ENCODE results near the gene FOS. TPM values are rescaled to one million over a fixed set of nuclear protein-coding genes. Genes with fewer than 3 reads are reported as not detected.
A peak's percentile ranks its signal among the peaks of the same experiment; 100 is the strongest.
"Not testable (repeated sequence)": the region's sequence is repeated elsewhere in the genome, so short reads cannot be mapped to it uniquely, and the experiment has no call there.

Gene FOS
- total RNA-seq, 1 experiment from 2014 or later = 7.9 TPM

DNA sequence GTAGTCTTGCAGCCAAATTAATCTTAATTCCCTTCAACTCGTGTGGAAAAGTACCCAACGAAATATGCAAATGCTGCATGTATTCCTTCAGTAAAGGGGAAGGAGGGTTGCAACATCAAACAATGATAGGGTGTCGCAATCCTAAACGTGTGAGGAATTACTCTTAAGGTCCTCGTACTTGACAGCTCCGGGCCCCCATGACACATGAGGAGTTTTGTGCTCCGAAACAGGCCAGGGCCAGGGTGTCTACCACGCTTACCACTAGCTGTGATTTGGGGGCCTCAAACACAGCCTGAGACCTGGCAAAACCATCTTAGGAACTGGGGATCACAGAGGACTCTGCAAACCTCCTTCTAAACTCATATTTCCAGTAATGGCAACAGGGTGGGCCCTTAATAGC is 20.4 kb downstream of the FOS start:
- H3K36me3 ChIP-seq = no peaks in the 10 kb centered on the region
- H3K4me1 ChIP-seq (replicated peaks) = peaks cover 15% of the 10 kb centered on the region
- H3K4me3 ChIP-seq = no peak overlapping the region
- H3K27me3 ChIP-seq (replicated peaks) = no peaks in the 10 kb centered on the region
- DNase-seq (ENCODE audit: low read depth in 1 of 2, low spot score in 2 of 2) = no peak
- no peaks in the 10 kb centered on the region for H3K9me3 ChIP-seq (replicated peaks)
- H3K27ac ChIP-seq = no peak overlapping the region

DNA sequence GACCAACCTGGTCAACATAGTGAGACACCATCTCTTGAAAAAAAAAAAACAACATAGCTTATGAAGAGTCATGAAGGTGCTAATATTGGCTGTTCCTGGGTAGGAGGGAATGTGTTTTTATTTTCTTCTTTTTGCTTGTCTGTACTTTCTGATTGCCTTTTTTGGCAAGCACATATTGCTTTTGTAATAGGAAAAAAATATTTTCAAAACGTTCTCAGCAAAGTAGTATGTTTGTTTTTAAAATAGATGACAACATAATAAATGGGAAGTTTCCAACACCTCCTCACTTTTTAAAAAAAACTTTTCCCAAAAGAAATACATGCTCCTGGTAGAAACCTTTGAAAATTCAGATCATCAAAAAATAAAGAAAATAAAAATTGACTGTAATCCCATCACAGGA is 20.9 kb downstream of the FOS start:
- no peak for DNase-seq (ENCODE audit: low read depth in 1 of 2, low spot score in 2 of 2)
- Histone ChIP-seq H3K4me3 (no peak overlapping the region), H3K27ac (no peak overlapping the region), H3K4me1 (replicated peaks) (peaks cover 13% of the 10 kb centered on the region), H3K9me3 (replicated peaks) (no peaks in the 10 kb centered on the region), H3K27me3 (replicated peaks) (no peaks in the 10 kb centered on the region), H3K36me3 (no peaks in the 10 kb centered on the region)

DNA sequence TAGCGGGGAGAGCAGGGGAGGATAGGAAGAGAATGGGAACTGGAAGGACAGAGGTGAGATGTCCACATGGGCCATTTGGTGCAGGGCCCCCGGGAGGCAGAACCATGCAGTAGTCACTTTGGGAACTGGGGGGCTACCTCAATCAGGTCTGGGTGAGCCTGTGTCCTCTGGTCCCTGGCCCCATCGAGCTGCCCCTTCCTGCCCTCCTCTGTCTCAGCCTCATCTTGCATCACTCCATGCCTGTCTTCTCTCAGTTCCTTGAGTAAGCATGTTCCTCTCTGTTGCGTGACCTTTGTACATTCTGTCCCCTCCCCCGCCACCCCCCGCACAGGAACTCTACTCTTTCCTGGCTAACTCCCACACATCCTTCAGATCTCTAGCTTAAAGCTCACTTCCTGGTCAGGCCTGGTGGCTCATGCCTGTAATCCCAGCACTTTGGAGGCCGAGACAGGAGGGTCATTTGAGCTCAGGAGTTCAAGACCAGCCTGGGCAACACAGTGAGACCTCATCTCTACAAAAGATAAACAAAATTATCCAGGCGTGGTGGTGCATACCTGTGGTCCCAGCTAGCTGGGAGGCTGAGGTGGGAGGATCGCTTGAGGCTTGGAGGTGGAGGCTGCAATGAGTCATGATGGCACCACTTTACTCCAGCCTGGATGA is 23.2 kb downstream of the FOS start:
- no peak for DNase-seq (ENCODE audit: low read depth in 1 of 2, low spot score in 2 of 2)
- Histone ChIP-seq H3K27ac (no peak overlapping the region), H3K4me3 (no peak overlapping the region), H3K36me3 (no peaks in the 10 kb centered on the region), H3K4me1 (replicated peaks) (no peaks in the 10 kb centered on the region), H3K27me3 (replicated peaks) (no peaks in the 10 kb centered on the region), H3K9me3 (replicated peaks) (no peaks in the 10 kb centered on the region)

DNA sequence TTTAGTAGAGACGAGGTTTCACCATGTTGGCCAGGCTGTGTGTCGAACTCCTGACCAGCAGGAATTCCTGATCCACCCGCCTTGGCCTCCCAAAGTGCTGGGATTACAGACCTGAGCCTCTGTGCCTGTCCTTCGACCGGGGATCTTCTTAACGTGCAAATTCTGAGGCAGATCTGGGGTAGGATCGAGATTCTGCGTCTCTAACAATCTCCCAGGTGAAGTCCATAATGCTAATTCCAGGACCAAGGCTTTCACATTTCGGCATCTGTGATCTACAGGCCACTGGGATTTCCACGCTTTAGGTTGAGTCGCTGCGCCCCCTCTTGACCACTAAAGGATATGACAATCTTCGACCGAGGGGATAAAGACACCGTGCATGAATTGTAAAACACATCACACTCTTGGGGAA is 24.8 kb downstream of the FOS start:
- H3K4me1 ChIP-seq (replicated peaks) = no peaks in the 10 kb centered on the region
- no peaks in the 10 kb centered on the region for H3K36me3 ChIP-seq
- H3K9me3 ChIP-seq (replicated peaks) = no peaks in the 10 kb centered on the region
- no peak overlapping the region for H3K27ac ChIP-seq
- H3K4me3 ChIP-seq = no peak overlapping the region
- H3K27me3 ChIP-seq (replicated peaks) = no peaks in the 10 kb centered on the region
- DNase-seq (ENCODE audit: low read depth in 1 of 2, low spot score in 2 of 2) = peak in 1 of 2 experiments; percentile 42

DNA sequence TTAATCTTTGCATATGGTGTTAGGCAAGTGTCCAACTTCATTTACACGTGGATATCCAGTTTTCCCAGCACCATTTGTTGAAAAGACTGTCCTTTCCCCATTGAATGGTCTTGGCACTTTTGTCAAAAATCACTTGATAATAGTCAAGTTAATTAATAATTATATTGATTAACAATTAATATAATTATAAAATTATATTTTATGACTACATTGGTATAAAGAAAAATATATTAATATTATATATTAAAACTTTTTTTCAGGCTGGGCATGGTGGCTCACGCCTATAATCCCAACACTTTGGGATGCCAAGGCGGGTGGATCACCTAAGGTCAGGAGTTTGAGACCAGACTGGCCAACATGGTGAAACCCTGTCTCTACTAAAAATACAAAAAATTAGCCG is 27.8 kb downstream of the FOS start:
- H3K4me1 ChIP-seq (replicated peaks) = peaks cover 11% of the 10 kb centered on the region
- H3K27ac ChIP-seq; H3K27me3 ChIP-seq (replicated peaks); DNase-seq (ENCODE audit: low read depth in 1 of 2, low spot score in 2 of 2); H3K36me3 ChIP-seq; H3K9me3 ChIP-seq (replicated peaks); H3K4me3 ChIP-seq: not testable (repeated sequence)

DNA sequence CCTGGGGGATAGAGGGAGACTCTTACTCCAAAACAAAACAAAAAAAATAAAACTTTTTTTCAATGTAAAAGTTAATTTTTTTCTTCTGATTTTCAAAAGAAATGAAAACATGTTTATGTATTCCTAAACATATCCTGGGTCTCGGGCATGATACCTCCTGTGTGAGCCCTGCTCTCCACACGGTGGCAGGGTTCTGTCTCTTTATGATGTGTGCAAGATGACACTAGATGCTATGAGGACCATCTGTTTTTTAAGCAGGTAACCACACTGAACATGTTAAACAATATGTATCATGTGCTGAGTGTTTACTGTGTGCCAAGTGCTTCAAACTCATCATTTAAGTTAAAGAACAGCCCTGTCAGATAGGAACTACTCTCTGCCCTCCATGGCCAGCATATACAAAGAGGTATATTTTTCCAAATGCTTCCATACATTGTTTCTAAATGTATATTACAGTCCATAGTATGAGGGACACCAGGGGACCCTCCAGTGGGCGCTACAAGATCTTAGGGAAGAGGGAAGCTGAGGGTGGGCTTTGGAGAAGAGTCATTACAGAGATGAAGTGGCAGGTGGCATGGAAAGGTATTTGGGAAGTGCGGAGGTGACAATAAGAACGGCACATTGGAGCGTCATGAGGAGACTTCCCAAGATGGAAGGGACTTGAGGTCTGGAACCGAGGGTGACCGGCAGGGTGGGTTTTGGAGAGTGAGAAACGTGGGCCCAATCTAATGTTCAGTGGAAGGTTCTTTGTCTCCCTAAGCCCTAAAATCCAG is 28.5 kb downstream of the FOS start:
- Histone ChIP-seq H3K27me3 (replicated peaks) (no peaks in the 10 kb centered on the region), H3K36me3 (no peaks in the 10 kb centered on the region), H3K9me3 (replicated peaks) (no peaks in the 10 kb centered on the region), H3K27ac (no peak overlapping the region), H3K4me3 (no peak overlapping the region), H3K4me1 (replicated peaks) (peaks cover 11% of the 10 kb centered on the region)
- DNase-seq (ENCODE audit: low read depth in 1 of 2, low spot score in 2 of 2) = no peak

DNA sequence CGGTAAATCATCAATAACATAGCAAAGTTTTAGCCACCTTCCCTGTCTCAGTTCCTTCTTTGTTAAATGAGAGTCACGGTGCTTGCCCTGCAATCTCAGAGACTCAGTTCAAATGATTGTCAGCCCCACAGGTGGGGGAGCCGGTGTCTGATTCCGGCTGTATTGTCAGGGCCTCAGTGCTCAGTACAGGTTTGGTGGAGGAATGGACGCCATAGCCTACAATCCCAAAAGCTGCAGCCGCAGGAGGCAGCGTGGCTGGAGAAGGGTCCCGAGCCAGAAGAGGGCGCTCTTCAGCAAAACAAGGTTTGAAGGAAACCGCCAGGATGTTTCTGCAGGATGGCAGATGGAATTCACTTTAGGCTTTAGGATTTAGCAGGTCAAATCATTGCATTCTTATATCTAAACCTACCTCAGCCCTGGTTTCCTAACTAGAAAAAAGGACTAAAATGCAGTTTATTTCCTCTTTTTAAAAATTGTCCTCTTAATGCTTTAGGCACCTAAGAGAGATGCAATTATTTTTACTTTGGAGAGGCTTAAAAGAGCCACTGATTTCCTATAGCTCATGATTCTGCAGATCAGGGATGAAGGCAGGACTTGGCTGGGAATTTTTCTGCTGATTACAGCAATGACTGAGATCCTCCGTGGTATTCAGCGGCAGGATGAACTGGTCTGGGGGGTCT is 29.2 kb downstream of the FOS start:
- no peaks in the 10 kb centered on the region for H3K36me3 ChIP-seq
- H3K9me3 ChIP-seq (replicated peaks) = no peaks in the 10 kb centered on the region
- DNase-seq (ENCODE audit: low read depth in 1 of 2, low spot score in 2 of 2) = peak; percentile 67 to 80
- H3K27ac ChIP-seq = no peak overlapping the region
- no peaks in the 10 kb centered on the region for H3K27me3 ChIP-seq (replicated peaks)
- peaks cover 11% of the 10 kb centered on the region for H3K4me1 ChIP-seq (replicated peaks)
- no peak overlapping the region for H3K4me3 ChIP-seq

DNA sequence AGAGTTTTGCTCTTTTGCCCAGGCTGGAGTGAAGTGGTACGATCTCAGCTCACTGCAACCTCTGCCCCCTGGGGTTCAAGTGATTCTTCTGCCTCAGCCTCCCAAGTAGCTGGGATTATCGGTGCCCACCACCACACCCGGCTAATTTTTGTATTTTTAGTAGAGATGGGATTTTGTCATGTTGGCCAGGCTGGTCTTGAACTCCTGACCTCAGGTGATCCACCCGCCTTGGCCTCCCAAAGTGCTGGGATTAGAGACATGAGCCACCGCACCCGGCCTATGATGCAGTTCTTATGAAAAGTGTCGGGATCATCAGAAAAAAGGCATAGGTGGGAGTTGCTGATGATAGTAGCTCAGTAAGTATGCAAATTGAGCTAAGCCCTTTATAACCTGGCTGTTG is 30.4 kb downstream of the FOS start:
- H3K27me3 ChIP-seq (replicated peaks); H3K9me3 ChIP-seq (replicated peaks); DNase-seq (ENCODE audit: low read depth in 1 of 2, low spot score in 2 of 2); H3K36me3 ChIP-seq; H3K4me3 ChIP-seq; H3K27ac ChIP-seq: not testable (repeated sequence)
- H3K4me1 ChIP-seq (replicated peaks) = peaks cover 11% of the 10 kb centered on the region

DNA sequence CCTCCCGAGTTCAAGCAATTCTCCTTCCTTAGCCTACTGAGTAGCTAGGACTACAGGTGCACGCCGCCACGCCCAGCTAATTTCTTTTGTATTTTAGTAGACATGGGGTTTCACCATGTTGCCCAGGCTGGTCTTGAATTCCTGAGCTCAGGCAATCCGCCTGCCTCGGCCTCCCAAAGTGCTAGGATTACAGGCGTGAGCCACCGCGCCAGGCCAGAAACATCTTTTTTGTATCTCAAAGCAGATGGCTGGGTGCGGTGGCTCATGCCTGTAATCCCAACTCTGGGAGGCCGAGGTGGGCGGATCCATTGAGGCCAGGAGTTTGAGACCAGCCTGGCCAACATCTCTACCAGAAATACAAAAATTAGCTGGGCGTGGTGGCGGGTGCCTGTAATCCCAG is 30.9 kb downstream of the FOS start:
- H3K9me3 ChIP-seq (replicated peaks); H3K27ac ChIP-seq; H3K27me3 ChIP-seq (replicated peaks); H3K36me3 ChIP-seq; DNase-seq (ENCODE audit: low read depth in 1 of 2, low spot score in 2 of 2); H3K4me3 ChIP-seq: not testable (repeated sequence)
- H3K4me1 ChIP-seq (replicated peaks) = peaks cover 11% of the 10 kb centered on the region

DNA sequence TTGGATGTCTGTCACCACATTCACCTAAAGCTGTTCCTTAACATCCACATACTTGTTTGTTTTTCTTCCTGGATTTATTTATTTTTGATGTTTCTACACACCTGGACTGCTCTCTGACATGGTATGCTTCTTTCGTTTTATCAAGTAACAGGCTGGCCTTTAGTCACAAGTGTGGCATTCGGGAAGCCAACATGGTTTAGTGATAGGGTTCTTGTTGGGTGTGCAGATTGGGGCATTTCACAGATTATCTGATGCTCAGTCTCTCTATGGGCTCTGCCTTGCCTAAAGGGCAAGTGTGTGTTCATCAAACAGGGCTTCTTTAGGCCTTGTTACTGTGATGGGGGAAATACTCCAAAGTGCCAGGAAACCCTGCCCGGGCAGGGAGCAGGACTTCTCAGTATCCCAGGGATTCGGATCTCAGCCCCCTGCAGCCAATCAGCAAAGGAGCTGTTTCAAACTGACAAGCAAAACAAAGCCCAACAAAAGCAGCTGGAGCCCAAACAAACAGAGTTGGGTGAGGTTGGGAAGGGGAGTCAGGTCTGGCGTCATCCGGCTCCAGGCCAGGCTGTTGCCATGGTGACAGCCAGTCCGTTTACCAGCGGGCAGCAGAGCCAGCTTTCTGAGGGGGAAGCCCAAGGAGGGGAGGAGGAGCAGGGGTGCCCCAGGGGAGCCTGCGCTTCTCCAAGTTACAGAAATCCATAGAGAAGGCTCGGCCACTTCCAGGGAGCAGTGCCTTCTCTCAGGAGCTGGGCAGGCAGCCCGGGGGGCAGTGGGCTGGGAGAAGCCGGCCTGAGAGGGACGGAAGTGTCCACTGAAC is 31.9 kb downstream of the FOS start:
- H3K36me3 ChIP-seq = no peaks in the 10 kb centered on the region
- no peaks in the 10 kb centered on the region for H3K9me3 ChIP-seq (replicated peaks)
- H3K27me3 ChIP-seq (replicated peaks) = no peaks in the 10 kb centered on the region
- no peak overlapping the region for H3K27ac ChIP-seq
- no peak overlapping the region for H3K4me3 ChIP-seq
- peaks cover 11% of the 10 kb centered on the region for H3K4me1 ChIP-seq (replicated peaks)
- DNase-seq (ENCODE audit: low read depth in 1 of 2, low spot score in 2 of 2) = peak; percentile 66 to 78

DNA sequence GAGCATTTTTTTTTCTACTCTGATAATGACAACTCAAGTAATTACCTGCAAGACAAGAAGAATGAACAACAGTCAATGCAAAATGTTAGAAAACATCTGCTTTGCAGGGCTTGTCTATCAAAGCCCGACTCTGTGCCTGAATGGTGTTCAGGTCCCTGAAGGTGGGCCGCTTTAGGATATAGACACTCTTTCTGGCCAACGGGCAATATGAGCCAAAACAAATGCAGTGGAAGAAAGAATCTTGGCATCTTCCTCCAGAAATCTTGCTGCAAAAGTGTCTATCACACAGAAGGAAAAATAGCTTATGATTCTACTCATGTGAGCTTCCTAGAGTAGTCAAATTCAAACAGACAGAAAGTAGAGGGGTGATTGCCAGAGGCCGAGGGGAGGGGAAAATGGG is 32.7 kb downstream of the FOS start:
- DNase-seq (ENCODE audit: low read depth in 1 of 2, low spot score in 2 of 2) = no peak
- Histone ChIP-seq H3K27ac (no peak overlapping the region), H3K27me3 (replicated peaks) (no peaks in the 10 kb centered on the region), H3K4me3 (no peak overlapping the region), H3K9me3 (replicated peaks) (no peaks in the 10 kb centered on the region), H3K4me1 (replicated peaks) (peaks cover 11% of the 10 kb centered on the region), H3K36me3 (no peaks in the 10 kb centered on the region)

DNA sequence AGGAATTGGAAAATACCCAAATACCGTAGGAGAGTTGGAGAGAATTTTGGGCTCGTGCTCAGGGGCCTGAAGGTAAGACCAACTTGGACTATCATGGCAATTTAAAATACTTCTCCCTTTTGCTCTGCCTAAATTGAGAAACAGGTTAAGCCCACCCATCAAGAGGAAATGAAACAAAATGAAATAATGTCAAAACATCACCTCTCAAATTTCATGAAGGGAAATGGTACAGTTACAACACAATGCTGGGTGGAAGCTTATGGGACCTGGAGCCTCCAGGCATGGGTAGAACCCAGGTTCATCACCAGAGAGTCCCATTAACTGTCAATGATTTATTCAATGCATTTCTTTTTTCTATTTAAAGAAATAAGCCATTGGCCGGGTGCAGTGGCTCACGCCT is 33.7 kb downstream of the FOS start:
- Histone ChIP-seq H3K9me3 (replicated peaks) (no peaks in the 10 kb centered on the region), H3K36me3 (no peaks in the 10 kb centered on the region), H3K4me3 (no peak overlapping the region), H3K27me3 (replicated peaks) (no peaks in the 10 kb centered on the region), H3K4me1 (replicated peaks) (peaks cover 11% of the 10 kb centered on the region), H3K27ac (no peak overlapping the region)
- DNase-seq (ENCODE audit: low read depth in 1 of 2, low spot score in 2 of 2) = no peak

DNA sequence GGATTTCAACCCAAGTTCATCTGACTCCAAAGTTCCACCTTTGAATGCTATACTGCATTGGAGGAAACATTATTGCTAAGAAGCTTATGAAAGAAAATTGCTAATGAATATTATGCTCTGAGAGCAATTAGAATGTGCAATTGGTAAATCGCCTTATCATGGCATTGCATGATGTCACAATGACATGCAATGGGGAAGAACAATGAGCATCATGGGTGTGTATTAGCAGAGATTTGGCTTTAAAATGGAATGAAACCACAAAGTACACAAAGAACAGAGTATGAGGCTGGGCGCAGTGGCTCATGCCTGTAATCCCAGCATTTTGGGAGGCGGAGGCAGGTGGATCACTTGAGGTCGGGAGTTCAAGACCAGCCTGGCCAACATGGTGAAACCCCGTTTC is 34.7 kb downstream of the FOS start:
- Histone ChIP-seq H3K36me3 (no peaks in the 10 kb centered on the region), H3K4me3 (no peak overlapping the region), H3K9me3 (replicated peaks) (no peaks in the 10 kb centered on the region), H3K27me3 (replicated peaks) (no peaks in the 10 kb centered on the region), H3K27ac (no peak overlapping the region), H3K4me1 (replicated peaks) (peaks cover 11% of the 10 kb centered on the region)
- DNase-seq (ENCODE audit: low read depth in 1 of 2, low spot score in 2 of 2) = no peak
